Cortex of kidney (tissue), 1 donor: ENCODE measurements around the gene NYAP2.

ENCODE experiments used
- DNase-seq: peaks from one replicate; lab custom pipeline; 2025; lab: John Stamatoyannopoulos, UW

NYAP2 gene

DNA sequence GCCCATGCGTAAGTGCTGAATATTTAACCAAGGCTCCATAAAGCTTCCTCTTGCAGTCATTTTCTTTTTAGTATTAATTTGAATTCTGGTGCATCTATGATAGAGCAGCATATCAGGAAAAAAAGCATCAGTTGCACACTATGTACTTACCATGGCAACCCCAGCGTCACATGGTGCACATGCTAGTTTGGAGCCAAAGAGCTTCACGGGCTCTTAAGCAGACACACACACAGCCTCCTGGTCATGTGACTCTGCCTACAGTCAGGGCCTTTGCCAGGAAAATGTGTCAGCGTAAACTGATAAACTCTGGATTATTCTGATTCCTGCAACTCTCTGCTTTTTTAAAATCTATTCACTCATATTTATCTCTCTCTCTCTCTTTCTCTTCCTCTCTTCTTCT is 30.2 kb downstream of the NYAP2 start:
- no peak for DNase-seq

DNA sequence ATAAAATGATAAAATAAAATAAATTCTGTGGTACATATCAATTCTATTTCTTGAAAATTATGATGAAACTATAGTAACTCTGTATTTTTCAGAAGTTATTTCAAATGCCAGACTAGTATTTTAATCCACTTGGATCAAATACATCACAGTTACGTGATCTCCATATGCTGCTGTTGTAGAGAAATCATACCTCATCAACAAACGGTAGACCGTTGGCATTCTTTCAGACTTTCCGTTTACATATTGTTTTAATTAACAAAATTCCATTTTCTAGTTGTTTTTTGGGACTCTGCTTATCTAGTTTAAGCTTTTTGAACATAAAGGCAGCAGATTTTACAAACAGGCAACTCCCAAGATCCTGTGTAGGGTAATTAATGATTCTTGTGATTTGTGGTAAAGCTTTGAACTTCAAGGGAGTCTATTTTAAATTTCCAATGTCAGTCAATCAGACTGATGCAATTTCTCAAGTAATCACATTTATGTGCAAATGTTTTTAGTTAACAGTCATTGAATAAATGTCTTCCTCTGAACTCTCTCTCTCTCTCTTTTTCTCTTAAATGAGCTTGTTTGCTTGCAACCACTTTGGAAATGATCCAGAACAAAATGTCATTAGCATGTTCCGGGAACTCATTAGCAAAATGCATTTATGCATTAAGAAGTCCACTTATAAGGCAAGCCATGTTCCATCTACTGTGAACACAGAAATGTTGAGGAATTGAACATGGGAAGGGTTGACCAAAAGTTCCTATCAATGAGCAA is 31.8 kb downstream of the NYAP2 start:
- no peak for DNase-seq

DNA sequence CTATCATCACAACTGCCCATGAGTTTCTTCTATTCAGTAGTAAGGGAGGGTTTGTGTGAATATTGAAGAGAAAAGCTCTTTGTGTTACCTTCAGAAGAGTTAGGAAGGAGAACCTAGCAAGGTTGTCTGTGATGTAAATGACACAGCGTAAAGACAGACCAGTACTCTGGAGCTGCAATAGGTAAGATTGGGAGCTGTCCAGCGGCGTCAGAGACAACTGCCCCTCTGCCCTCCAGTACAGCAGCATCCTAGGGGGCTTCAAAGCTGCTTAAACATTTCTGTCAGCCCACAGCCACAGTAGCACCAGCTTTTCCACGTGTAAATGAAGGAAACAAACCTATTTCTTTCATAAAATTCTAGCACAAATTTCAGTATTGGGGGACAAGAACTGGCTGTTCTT is 34.5 kb downstream of the NYAP2 start:
- no peak for DNase-seq

DNA sequence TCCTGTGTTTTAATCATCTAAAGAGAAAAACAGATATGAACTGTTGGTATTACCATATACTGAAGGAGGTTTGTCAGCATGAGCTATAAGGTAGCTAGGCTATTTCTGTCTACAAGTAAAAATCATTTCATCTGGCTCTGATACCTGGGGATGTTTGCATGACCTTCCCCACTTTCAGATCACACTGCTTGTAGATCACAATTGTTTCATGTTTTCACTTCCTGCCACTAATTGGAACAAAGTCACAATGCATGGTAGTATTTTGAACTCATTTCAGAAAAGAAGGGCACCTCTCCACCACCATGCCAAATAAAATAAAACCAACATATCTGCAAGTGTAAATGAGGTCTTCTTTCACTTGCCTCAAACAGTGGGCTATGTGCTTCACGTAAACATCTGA is 37.8 kb downstream of the NYAP2 start:
- DNase-seq = no peak

DNA sequence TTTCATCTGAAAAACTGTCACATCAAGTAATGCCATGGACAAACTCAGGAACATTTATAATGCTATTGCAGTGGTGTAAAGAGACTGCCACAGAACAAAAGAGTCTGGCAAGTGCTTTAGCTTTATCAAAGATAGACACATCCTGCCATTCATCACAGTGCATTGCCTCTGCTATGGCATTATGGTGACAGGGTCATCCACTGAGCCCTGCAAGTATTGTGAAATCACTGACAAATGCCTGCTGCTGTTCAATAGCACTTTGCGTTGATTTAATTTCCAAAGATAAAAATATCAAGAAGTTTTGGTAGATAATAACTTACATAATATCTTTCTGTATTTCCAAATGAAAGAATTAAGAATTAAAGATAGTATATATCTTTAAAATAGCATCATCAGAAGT is 38.7 kb downstream of the NYAP2 start:
- DNase-seq = no peak

DNA sequence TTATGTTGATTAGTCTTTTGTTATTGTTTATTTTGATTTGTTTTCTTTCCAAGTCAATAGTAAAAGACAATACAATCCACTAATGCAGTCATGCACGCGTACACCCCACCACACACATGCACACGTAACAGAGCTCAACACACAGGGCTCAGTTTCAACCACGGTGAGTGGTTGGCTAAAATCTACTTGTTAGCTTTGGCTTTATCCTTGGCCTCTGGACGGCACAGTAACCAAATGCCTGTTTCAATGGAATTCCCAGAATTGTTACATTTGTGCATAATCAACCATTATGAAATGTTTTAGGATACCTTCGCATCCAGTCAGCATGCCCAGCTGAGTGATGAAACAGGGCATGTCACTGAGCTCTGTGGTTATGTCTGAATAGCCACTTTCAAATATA is 53.2 kb downstream of the NYAP2 start:
- no peak for DNase-seq

DNA sequence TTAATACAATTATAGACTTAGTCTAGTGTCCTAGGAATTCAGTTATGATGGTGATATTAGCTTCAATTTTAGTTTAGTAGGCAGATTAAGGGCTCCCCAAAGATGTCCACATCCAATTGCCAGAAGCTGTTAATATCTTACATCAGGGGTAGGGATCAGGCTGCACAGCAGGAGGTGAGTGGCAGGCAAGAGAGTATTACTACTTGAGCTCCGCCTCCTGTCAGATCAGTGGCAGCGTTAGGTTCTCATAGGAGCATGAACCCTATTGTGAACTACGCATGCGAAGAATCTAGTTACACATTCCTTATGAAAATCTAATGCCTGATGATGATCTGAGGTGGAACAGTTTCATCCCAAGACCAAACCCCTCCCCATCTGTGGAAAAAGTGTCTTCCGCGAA is 54.9 kb downstream of the NYAP2 start:
- no peak for DNase-seq

DNA sequence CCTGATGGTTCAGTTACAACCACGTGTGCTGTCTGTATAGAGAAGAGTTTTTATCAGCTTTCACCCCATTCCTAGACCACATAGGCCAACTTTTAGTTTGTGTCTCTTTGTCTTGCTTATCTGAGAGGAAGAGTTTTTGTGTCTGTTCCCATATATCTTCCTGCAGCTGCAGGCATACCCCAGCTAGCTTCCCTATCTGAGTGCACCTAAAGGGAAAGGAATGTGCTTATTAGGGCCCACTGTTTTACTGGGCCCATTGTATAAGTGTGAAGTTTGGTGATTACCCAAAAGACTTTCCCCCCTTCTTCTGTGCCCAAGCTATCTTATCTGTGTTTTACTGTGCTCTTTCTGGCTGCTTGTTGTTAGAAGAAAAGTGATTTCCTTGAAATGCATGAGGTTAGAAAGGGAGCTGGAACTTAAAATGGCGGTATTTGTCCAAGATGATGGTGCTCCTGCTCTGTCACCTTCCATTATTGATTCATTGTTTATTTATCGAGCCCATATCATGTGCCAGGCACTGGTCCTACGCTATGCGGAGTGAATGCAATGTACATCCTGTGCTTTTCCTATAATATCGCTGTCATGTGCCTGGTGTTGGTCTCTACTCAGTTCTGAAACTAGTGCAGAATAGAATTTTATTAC is 57.2 kb downstream of the NYAP2 start:
- DNase-seq = no peak

DNA sequence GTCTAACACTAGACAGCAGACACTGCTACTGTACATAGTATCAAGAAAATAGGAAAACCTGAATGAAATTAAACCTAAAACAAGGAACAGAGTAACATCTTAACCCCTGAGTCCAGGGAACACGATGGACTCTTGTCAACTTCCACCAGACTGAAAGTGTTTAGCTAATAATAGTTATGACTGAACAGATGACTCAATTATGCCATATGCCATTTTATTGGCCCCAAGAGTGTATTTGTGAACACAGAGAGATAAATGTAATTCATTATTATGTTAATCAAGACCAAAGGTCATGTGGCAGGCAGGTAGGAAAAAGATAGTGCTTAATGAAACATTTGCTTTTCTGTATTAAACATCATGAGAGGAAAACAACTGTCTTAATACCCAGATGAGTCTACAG is 58.0 kb downstream of the NYAP2 start:
- no peak for DNase-seq

DNA sequence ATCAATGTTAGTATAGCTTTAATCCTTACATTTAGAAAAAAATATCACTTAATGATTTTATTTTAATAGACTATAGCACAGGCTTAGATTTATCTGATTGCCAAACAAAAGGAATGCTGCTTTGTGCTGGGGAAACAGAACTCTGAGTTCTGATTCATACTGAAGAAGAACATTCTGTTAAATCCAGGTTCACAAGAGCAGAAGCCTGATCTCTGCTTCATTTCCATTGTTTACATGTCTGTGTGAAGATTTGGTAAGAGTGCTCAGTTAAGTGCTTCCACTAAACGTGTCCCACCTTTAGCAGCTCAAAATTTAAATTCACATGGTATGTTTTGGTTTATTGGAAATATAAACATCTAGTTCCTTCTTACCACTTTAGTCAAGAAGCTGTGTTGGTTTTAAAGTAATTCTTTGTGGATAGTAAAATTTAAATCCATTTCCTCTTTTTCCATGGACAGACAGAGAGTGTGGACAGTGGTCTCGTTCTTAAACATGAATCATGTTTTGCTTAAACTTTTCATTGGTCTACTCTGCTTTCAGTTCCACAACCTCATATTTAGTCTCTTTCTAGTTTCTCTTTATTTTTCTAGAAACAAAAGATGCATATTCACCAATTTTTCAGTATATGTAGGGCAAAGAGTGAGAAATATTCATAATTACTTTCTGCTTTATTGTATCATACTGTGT is 59.1 kb downstream of the NYAP2 start:
- DNase-seq = no peak

DNA sequence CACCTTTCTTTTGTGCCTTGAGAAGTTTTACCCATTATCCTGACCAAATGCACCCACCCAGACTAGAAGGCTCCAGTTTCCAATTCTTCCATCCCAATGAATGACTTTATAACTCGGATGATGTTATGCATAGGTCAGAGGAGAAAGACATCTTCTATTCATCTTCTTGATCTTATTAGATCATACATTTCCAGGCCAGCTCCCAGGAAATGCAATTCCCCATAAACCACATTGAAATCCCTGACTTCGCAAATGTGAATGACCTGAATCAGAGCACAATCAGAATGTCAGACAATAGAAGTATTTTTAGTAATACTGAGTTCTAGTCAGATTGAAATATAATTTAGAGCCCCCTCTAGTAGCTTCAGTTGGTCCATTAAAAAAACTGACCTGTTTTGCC is 62.9 kb downstream of the NYAP2 start:
- DNase-seq = no peak

DNA sequence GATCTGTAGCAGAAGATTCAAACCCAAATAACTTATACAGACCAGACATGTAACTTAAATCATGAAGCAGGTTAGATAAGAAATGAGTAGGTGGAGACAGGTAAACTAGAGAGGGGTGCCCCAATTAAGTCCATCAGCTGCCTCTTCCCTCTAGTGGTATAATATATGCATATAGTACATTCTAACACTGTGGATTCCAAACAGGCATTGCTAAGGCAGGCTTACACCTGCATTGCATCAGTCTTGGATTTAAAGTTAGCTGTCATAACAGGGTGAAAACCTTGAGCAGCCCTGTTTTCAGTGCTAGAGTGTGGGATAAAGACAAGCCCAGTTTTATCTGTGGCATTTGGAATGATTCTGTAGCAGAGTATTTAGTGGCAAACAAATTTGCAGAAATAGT is 63.4 kb downstream of the NYAP2 start:
- no peak for DNase-seq

DNA sequence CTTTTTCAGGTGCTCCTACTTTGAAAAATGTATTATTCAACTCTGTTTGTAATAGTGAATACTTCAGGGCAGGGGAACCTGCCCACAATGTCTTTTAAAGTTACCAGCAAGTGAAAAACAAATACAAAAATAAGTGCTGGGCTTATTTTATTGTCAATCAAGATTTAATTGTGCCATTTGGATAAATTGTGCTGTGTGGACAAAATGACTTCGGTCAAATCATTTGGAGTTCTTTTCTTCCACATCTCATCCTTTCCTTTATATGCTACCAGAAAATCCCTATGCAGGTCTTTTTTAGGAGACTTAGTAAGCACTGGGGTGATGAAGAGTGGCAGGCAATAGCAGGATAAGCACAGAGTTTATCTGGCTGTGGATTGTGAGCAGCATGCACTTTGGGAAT is 63.9 kb downstream of the NYAP2 start:
- DNase-seq = no peak

DNA sequence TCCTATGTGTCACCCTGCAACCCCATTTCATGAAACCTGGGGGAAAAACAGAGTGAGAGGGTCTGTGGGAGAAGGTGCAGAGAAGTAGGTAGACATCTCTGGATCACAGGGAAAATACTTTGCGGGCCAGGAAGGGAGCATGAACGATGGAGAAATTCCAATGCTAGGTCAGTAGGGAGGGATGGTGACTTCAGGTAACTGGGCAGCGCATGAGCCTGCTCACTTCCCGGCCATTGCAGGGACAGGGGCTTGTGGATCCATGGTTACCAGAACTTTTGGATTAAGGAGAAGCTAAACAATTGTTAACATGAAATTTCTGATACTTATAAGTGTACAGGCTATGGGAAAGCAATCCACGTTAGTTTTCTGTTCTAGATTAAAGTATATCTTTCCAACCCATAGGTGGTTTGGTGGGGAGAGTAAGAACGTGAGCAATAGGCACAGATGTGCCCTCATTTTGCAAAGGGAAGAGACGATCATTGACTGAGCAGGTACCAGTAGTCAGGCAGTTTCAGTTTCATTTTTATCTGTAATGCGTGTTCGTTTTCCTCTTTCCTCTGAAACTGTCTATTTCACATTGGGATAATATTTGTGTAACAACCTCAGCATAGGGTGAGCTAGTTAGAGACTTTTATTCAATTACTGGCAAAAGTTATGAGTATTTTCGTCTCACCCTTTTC is 65.0 kb downstream of the NYAP2 start:
- no peak for DNase-seq

DNA sequence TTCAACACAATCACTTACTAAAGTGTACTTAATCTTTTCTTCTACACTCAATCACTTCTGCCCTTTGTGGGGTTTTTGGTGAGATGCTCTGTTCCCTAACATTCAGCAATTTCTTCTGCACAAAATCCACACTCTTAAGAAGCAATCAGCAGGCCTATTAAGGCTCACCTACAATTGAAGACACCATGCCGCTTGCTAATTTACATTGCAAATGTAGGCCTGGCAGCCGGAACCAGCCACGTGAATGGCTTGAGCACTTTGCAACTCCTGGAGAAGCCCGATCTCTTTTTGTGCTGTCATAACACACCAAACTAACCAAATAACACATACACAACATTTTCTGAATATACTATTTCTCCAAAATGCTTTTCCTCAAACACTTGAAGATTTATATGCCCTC is 66.3 kb downstream of the NYAP2 start:
- no peak for DNase-seq

DNA sequence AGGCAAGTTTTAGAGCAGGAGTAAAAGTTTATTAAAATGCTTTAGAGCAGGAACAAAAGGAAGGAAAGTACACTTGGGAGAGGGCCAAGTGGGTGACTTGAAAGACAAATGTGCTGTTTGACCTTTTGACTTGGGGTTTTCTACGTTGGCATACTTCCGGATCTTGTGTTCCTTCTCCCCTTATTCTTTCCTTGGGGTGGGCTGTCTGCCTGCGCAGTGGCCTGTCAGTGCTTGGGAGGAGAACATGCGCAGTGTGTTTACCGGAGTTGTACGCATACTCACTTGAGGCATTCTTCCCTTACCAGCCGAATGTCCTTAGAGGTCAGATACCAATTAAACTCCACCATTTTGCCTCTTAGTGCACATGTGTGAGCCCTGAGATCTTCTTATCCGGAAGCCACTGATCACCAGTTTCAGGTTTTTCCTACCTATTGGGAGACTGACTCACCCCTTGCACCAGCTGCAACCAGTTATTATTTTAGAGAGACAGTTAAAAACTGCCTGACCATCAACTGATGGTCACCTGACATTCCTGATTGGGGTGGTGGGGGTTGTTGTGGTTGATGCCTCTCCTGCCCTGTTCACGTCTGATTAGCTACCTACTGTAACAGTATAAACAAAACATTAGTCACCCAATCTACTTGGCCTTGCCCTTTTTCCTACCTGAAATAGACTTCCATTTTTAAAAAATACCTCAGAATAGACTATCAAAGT is 67.5 kb downstream of the NYAP2 start:
- DNase-seq = no peak

DNA sequence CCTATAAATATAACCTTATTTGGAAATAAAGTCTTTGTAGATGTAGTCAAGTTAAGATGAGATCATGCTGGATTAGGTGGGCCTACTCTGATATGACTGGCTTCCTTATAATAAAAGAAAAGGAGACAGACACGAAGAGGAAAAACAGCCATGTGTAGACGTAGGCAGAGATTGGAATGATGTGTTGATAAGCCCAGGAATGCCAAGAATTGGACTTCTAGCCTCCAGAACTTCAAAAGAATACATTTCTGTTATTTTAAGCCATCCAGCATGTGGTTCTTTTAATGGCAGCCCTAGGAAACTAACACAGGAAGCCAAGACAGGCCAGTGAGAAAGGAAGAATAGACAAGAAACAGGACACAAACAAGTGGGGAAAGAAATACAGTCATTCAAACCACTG is 68.6 kb downstream of the NYAP2 start:
- DNase-seq = no peak

DNA sequence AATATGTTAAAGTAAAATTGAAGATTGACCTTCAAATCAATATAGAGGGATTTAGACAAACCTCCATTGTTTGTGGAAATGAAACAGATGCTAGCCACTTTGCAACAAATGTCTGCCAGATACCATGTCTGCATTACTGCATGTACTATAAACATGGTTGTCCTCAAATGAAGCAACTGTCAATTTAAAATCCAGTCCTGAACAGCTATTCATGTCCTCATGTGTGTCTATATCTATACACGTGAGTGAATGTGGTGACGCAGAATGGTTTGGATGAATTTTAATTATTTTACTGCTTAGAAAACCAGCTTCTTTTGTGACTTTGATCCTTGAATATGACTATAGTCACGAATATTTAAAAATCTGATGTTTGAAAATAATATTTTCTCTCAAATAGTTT is 71.5 kb downstream of the NYAP2 start:
- no peak for DNase-seq

DNA sequence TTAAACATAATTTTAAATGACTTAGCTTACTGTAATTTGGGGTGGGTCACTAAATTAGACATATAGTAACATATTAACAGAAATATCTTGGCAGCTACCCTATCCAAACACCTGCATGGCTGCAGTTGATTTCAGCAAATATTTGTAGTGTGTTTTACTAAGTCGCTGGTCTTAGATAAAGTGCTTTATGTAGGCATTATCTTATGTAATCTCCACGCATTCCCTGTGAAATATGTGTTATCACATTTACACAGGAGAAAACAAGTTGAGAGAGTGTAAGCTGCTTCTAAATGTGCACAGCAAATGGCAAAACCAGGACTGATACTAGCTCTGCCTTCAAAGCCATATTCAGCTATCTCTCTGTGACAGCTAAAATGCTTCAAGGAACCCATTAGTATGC is 72.0 kb downstream of the NYAP2 start:
- DNase-seq = no peak

DNA sequence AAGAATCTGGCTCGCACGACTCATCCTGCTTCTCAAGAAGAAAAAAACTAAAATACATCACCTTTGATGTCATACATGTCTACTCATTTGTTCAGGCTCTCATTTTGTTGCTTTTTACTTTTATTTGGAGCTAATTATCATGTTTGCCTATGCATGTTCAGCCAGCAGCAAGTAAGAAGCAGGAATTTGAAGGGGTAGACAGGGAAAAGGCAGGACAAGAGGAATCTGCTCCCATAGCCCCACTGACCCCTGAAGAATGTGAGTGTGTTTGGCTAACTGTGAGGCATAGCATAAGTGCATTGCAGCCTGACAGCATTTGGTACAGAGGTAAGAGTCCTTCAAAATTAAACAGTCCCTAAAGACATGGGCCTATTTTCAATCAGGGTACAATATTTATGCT is 72.7 kb downstream of the NYAP2 start:
- no peak for DNase-seq

DNA sequence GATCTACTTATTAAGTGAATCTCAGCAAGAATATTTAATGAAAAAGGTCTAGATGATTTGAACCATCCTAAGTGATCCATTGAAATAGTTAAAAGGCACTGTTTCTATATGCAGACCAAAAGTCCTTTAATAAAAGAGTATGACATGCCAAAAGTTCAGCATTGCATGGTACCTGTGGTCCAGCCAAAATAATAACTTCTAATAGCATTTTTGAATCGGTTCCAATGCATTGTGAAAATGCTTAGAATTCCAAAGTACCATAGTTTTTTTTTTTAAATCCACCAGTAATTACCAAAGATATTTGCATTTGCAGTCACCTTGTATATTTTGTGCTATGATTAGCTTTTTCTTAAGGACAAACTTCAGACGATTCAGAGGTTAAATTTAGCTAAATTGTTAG is 79.9 kb downstream of the NYAP2 start:
- no peak for DNase-seq

DNA sequence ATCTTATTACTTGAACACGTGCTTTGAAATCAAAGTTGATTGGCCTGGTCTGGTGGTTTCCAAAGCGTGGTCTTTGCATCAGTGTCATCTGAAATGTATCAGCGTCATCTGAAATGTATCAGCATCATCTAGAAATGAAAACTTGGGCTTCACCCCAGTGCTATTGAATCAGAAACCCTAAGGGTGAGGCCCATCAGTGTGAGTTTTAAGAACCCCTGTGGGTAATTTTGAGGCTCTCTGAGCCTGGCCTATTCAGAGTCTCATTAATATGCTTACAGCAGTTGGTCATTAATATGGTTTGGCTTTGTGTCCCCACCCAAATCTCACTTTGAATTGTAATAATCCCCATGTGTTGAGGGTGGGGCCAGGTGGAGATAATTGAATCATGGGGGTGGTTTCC is 85.2 kb downstream of the NYAP2 start:
- no peak for DNase-seq
